ENCODE data around the gene HBG1. TPM values are rescaled to one million over a fixed set of nuclear protein-coding genes. Genes with fewer than 3 reads are reported as not detected.
A peak's percentile ranks its signal among the peaks of the same experiment; 100 is the strongest.

HBG1 gene
- total and polyA plus RNA-seq, 4 experiments from 2014 or later: not detected

- Histone ChIP-seq H3K9me3 (ENCODE audit: control insufficient read depth in 1 of 2, low read length in 2 of 2) (no peaks in the 10 kb centered on the region), H3K27me3 (ENCODE audit: insufficient read depth, low read length) (no peaks in the 10 kb centered on the region), H3K4me1 (ENCODE audit: insufficient read depth, low read length) (no peaks in the 10 kb centered on the region), H3K36me3 (ENCODE audit: insufficient read depth, low read length) (no peaks in the 10 kb centered on the region), H3K4me3 (ENCODE audit: low read length in 2 of 2) (no peak overlapping the region), H3K27ac (ENCODE audit: low read depth, low read length) (no peak overlapping the region)
- H3K36me3 Mint-ChIP-seq: no peaks in the 10 kb centered on the region
- peaks cover 0 to 2% (median 0%) of the 10 kb centered on the region in 8 donors for H3K9me3 Mint-ChIP-seq
- no peak overlapping the region for H3K27ac Mint-ChIP-seq
- ChIA-PET POLR2A (ENCODE audit: partially characterized antibody) (no interaction called here), CTCF (ENCODE audit: partially characterized antibody) (no interaction called here)
- peaks cover 2 to 3% of the 10 kb centered on the region in 2 donors for H3K27me3 Mint-ChIP-seq
- peaks cover 0 to 2% (median 0%) of the 10 kb centered on the region in 4 donors for H3K4me1 Mint-ChIP-seq
- intact Hi-C loops (cut with micrococcal nuclease): no loop called here
- no peak overlapping the region for H3K4me3 Mint-ChIP-seq
- no peak for DNase-seq
These were observed 11.2 kb downstream of the HBG1 start for GRCh38 chr11:5238486-5238885.

- no peak overlapping the region for H3K4me3 ChIP-seq (ENCODE audit: low read length in 2 of 2)
- POLR2A ChIA-PET (ENCODE audit: partially characterized antibody): no interaction called here
- no peaks in the 10 kb centered on the region for H3K36me3 Mint-ChIP-seq
- DNase-seq: no peak
- peaks cover 0 to 2% (median 0%) of the 10 kb centered on the region in 4 donors for H3K4me1 Mint-ChIP-seq
- CTCF ChIA-PET (ENCODE audit: partially characterized antibody): no interaction called here
- no peak overlapping the region for H3K27ac Mint-ChIP-seq
- peaks cover 0 to 2% (median 0%) of the 10 kb centered on the region in 8 donors for H3K9me3 Mint-ChIP-seq
- no peaks in the 10 kb centered on the region for H3K36me3 ChIP-seq (ENCODE audit: insufficient read depth, low read length)
- H3K27me3 ChIP-seq (ENCODE audit: insufficient read depth, low read length): no peaks in the 10 kb centered on the region
- H3K4me3 Mint-ChIP-seq: no peak overlapping the region
- H3K27ac ChIP-seq (ENCODE audit: low read depth, low read length): no peak overlapping the region
- no peaks in the 10 kb centered on the region for H3K9me3 ChIP-seq (ENCODE audit: control insufficient read depth in 1 of 2, low read length in 2 of 2)
- H3K4me1 ChIP-seq (ENCODE audit: insufficient read depth, low read length): no peaks in the 10 kb centered on the region
- peaks cover 2 to 3% of the 10 kb centered on the region in 2 donors for H3K27me3 Mint-ChIP-seq
- intact Hi-C loops (cut with micrococcal nuclease): no loop called here
These were observed 12.2 kb downstream of the HBG1 start for GRCh38 chr11:5237420-5237819.

GRCh38 chr11:5235364-5236095 is 14.1 kb downstream of the HBG1 start:
- DNase-seq: no peak
- H3K27ac ChIP-seq (ENCODE audit: low read depth, low read length): no peak overlapping the region
- H3K27me3 Mint-ChIP-seq: peaks cover 0 to 3% of the 10 kb centered on the region in 2 donors
- H3K4me1 ChIP-seq (ENCODE audit: insufficient read depth, low read length): no peaks in the 10 kb centered on the region
- no peak overlapping the region for H3K4me3 Mint-ChIP-seq
- intact Hi-C loops (cut with micrococcal nuclease): no loop called here
- no peaks in the 10 kb centered on the region for H3K27me3 ChIP-seq (ENCODE audit: insufficient read depth, low read length)
- peak overlapping the region in 1 of 7 donors; percentile 39 for H3K27ac Mint-ChIP-seq
- CTCF ChIA-PET (ENCODE audit: partially characterized antibody): no interaction called here
- H3K9me3 Mint-ChIP-seq: peaks cover 0 to 2% (median 0%) of the 10 kb centered on the region in 8 donors
- H3K36me3 ChIP-seq (ENCODE audit: insufficient read depth, low read length): no peaks in the 10 kb centered on the region
- H3K4me3 ChIP-seq (ENCODE audit: low read length in 2 of 2): no peak overlapping the region
- peaks cover 0 to 2% (median 0%) of the 10 kb centered on the region in 4 donors for H3K4me1 Mint-ChIP-seq
- no peaks in the 10 kb centered on the region for H3K9me3 ChIP-seq (ENCODE audit: control insufficient read depth in 1 of 2, low read length in 2 of 2)
- POLR2A ChIA-PET (ENCODE audit: partially characterized antibody): no interaction called here
- H3K36me3 Mint-ChIP-seq: no peaks in the 10 kb centered on the region

GRCh38 chr11:5234381-5234834 is 15.2 kb downstream of the HBG1 start, which contains the start of gene HBD:
Gene HBD, minus strand, starts transcription at chr11:5234483. Its CDS starts 50 bp downstream, at chr11:5234433.
- H3K4me1 Mint-ChIP-seq: peaks cover 0 to 2% (median 0%) of the 10 kb centered on the region in 4 donors
- intact Hi-C loops (cut with micrococcal nuclease): no loop called here
- no peaks in the 10 kb centered on the region for H3K36me3 ChIP-seq (ENCODE audit: insufficient read depth, low read length)

GRCh38 chr11:5233307-5233706 is 16.4 kb downstream of the HBG1 start:
- no peak overlapping the region for H3K27ac Mint-ChIP-seq
- Histone ChIP-seq H3K9me3 (ENCODE audit: control insufficient read depth in 1 of 2, low read length in 2 of 2) (no peaks in the 10 kb centered on the region), H3K27ac (ENCODE audit: low read depth, low read length) (no peak overlapping the region), H3K4me3 (ENCODE audit: low read length in 2 of 2) (no peak overlapping the region), H3K4me1 (ENCODE audit: insufficient read depth, low read length) (no peaks in the 10 kb centered on the region), H3K27me3 (ENCODE audit: insufficient read depth, low read length) (no peaks in the 10 kb centered on the region), H3K36me3 (ENCODE audit: insufficient read depth, low read length) (no peaks in the 10 kb centered on the region)
- H3K36me3 Mint-ChIP-seq: no peaks in the 10 kb centered on the region
- H3K9me3 Mint-ChIP-seq: peaks cover 0 to 2% (median 0%) of the 10 kb centered on the region in 8 donors
- intact Hi-C loops (cut with micrococcal nuclease): no loop called here
- peaks cover 0 to 2% (median 0%) of the 10 kb centered on the region in 4 donors for H3K4me1 Mint-ChIP-seq
- peaks cover 0 to 3% of the 10 kb centered on the region in 2 donors for H3K27me3 Mint-ChIP-seq
- POLR2A ChIA-PET (ENCODE audit: partially characterized antibody): no interaction called here
- DNase-seq: no peak
- H3K4me3 Mint-ChIP-seq: no peak overlapping the region
- CTCF ChIA-PET (ENCODE audit: partially characterized antibody): no interaction called here

More at GRCh38 chr11:5234381-5234834, 15.2 kb downstream of the HBG1 start, which contains the start of gene HBD:
- Mint-ChIP-seq H3K9me3 (peaks cover 0 to 2% (median 0%) of the 10 kb centered on the region in 8 donors), H3K27ac (peak within 1 kb of the TSS in 1 of 7 donors; percentile 39), H3K36me3 (no peaks in the 10 kb centered on the region), H3K27me3 (peaks cover 0 to 3% of the 10 kb centered on the region in 2 donors), H3K4me3 (no peak within 1 kb of the TSS)
- no peak within 1 kb of the TSS for H3K4me3 ChIP-seq (ENCODE audit: low read length in 2 of 2)
- POLR2A ChIA-PET (ENCODE audit: partially characterized antibody): no interaction called here
- H3K4me1 ChIP-seq (ENCODE audit: insufficient read depth, low read length): no peaks in the 10 kb centered on the region
- DNase-seq: no peak
- H3K27me3 ChIP-seq (ENCODE audit: insufficient read depth, low read length): no peaks in the 10 kb centered on the region
- no peaks in the 10 kb centered on the region for H3K9me3 ChIP-seq (ENCODE audit: control insufficient read depth in 1 of 2, low read length in 2 of 2)
- no peak within 1 kb of the TSS for H3K27ac ChIP-seq (ENCODE audit: low read depth, low read length)
- CTCF ChIA-PET (ENCODE audit: partially characterized antibody): no interaction called here

GRCh38 chr11:5232821-5233220 is 16.8 kb downstream of the HBG1 start:
- no peaks in the 10 kb centered on the region for H3K36me3 Mint-ChIP-seq
- intact Hi-C loops (cut with micrococcal nuclease): no loop called here

GRCh38 chr11:5232176-5232575 is 17.5 kb downstream of the HBG1 start:
- Mint-ChIP-seq H3K27ac (no peak overlapping the region), H3K36me3 (no peaks in the 10 kb centered on the region), H3K27me3 (peaks cover 0 to 3% of the 10 kb centered on the region in 2 donors), H3K4me3 (no peak overlapping the region), H3K9me3 (peaks cover 0 to 2% (median 0%) of the 10 kb centered on the region in 8 donors), H3K4me1 (peaks cover 0 to 2% (median 0%) of the 10 kb centered on the region in 4 donors)
- Histone ChIP-seq H3K36me3 (ENCODE audit: insufficient read depth, low read length) (no peaks in the 10 kb centered on the region), H3K27me3 (ENCODE audit: insufficient read depth, low read length) (no peaks in the 10 kb centered on the region), H3K9me3 (ENCODE audit: control insufficient read depth in 1 of 2, low read length in 2 of 2) (no peaks in the 10 kb centered on the region), H3K4me1 (ENCODE audit: insufficient read depth, low read length) (no peaks in the 10 kb centered on the region), H3K27ac (ENCODE audit: low read depth, low read length) (no peak overlapping the region), H3K4me3 (ENCODE audit: low read length in 2 of 2) (no peak overlapping the region)
- intact Hi-C loops (cut with micrococcal nuclease): no loop called here
- CTCF ChIA-PET (ENCODE audit: partially characterized antibody): no interaction called here
- POLR2A ChIA-PET (ENCODE audit: partially characterized antibody): no interaction called here
- no peak for DNase-seq

More at GRCh38 chr11:5232821-5233220, 16.8 kb downstream of the HBG1 start:
- H3K27ac Mint-ChIP-seq: no peak overlapping the region
- POLR2A ChIA-PET (ENCODE audit: partially characterized antibody): no interaction called here
- CTCF ChIA-PET (ENCODE audit: partially characterized antibody): no interaction called here
- H3K4me3 ChIP-seq (ENCODE audit: low read length in 2 of 2): no peak overlapping the region
- no peak overlapping the region for H3K27ac ChIP-seq (ENCODE audit: low read depth, low read length)
- H3K36me3 ChIP-seq (ENCODE audit: insufficient read depth, low read length): no peaks in the 10 kb centered on the region
- H3K9me3 ChIP-seq (ENCODE audit: control insufficient read depth in 1 of 2, low read length in 2 of 2): no peaks in the 10 kb centered on the region
- no peak for DNase-seq
- no peaks in the 10 kb centered on the region for H3K4me1 ChIP-seq (ENCODE audit: insufficient read depth, low read length)
- peaks cover 0 to 2% (median 0%) of the 10 kb centered on the region in 4 donors for H3K4me1 Mint-ChIP-seq
- H3K9me3 Mint-ChIP-seq: peaks cover 0 to 2% (median 0%) of the 10 kb centered on the region in 8 donors
- H3K27me3 Mint-ChIP-seq: peaks cover 0 to 3% of the 10 kb centered on the region in 2 donors
- H3K27me3 ChIP-seq (ENCODE audit: insufficient read depth, low read length): no peaks in the 10 kb centered on the region
- H3K4me3 Mint-ChIP-seq: no peak overlapping the region
